Measurements from ENCODE around the gene GPC6. TPM values are rescaled to one million over a fixed set of nuclear protein-coding genes. Genes with fewer than 3 reads are reported as not detected.

GPC6 gene
- total RNA-seq, 2 experiments from 2014 or later = not detected

DNA sequence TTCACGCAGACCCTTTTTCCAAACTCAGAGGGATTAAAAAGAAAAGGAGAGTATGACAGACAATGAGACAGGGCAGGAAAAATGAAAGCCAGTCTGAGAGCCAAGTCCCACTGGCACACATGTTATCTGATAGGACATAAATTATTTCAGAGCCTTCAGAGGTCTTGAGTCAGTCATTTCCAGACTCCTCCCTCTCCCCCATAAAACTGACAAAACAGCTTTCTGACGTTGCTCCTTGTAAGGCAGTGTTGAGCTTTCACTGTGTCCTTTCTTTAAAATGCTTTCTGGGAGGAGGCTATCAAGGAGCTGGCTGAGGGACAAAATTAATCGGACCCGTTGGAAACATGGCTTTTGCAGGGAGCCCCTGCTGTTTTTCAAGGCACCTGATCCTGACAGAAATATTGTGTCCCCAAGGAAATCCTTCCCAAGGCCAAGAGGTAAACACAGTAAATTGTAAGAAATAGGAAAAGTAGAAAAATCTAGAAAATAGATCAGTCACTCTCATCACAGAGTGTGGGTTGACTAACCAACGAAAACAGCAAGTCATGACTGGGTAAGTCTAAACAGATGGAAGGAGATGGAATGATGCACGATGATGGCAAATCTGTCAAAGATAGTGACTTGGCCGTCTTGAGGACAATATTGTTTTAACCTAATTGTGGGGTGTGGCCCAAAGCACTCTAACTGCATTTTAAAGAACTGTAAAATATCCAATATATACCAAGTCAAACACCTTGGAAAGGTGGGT, 1163.2 kb downstream of the GPC6 start:
- no peaks in the 10 kb centered on the region for H4K20me1 ChIP-seq (ENCODE audit: insufficient read depth, low read length)
- no TSS peak for BruUV-seq (replicated peaks)
- CTCF ChIA-PET (ENCODE audit: unreplicated experiment) = no interaction called here
- H3K79me2 ChIP-seq (ENCODE audit: insufficient read depth, low read depth, low read length) = no peaks in the 10 kb centered on the region
- H3K4me2 ChIP-seq (ENCODE audit: low read length) = no peak overlapping the region
- no peaks in the 10 kb centered on the region for H3K9me2 ChIP-seq (ENCODE audit: insufficient read depth, low read length)
- H3K4me1 ChIP-seq (ENCODE audit: insufficient read depth, low read length, poor library complexity, severe bottlenecking) = no peaks in the 10 kb centered on the region
- H3K27ac ChIP-seq (ENCODE audit: low read depth, low read length, poor library complexity, severe bottlenecking) = no peak overlapping the region
- intact Hi-C loops (cut with micrococcal nuclease; ENCODE audit: unreplicated experiment) = no loop called here
- H3K36me3 ChIP-seq (ENCODE audit: insufficient read depth, low read length) = no peaks in the 10 kb centered on the region
- DNase-seq (ENCODE audit: low spot score) = no peak
- no peak overlapping the region for H2AFZ ChIP-seq (ENCODE audit: low read length)
- POLR2A ChIA-PET = no interaction called here
- no peaks in the 10 kb centered on the region for H3K9me3 ChIP-seq (ENCODE audit: low read length)
- H3K4me3 ChIP-seq (ENCODE audit: low read depth, low read length, poor library complexity, severe bottlenecking) = no peak overlapping the region
- TF ChIP-seq, protein P1, sequence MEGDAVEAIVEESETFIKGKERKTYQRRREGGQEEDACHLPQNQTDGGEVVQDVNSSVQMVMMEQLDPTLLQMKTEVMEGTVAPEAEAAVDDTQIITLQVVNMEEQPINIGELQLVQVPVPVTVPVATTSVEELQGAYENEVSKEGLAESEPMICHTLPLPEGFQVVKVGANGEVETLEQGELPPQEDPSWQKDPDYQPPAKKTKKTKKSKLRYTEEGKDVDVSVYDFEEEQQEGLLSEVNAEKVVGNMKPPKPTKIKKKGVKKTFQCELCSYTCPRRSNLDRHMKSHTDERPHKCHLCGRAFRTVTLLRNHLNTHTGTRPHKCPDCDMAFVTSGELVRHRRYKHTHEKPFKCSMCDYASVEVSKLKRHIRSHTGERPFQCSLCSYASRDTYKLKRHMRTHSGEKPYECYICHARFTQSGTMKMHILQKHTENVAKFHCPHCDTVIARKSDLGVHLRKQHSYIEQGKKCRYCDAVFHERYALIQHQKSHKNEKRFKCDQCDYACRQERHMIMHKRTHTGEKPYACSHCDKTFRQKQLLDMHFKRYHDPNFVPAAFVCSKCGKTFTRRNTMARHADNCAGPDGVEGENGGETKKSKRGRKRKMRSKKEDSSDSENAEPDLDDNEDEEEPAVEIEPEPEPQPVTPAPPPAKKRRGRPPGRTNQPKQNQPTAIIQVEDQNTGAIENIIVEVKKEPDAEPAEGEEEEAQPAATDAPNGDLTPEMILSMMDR (conservative IDR thresholded peaks at IDR 0.05; ENCODE audit: low read length) = no peak
- TF ChIP-seq EZH2phosphoT487 (IDR thresholded peaks at IDR 0.05; ENCODE audit: borderline replicate concordance, low read depth, low read length) = no peak

DNA sequence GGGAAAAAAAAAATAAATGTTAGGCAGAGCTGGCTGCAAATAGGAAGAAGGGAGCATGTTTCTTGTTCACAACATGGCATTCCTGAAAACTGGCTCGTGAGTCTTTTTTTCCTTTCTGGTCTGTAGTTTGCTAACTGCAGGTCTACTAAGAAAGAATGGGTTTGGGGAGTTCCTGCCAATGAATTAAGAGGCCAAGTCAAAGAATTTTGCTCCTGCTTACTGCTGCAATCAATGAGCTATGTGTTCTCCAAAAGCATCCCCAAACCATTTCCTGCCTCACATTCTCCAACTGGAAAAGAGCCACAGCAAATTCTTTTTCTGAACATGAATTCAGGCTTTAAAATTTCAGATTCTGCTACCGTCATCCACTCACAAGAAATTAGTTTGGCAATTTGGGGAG, 1164.3 kb downstream of the GPC6 start:
- intact Hi-C loops (cut with micrococcal nuclease; ENCODE audit: unreplicated experiment) = no loop called here
- no peak for DNase-seq (ENCODE audit: low spot score)
- no peaks in the 10 kb centered on the region for H3K79me2 ChIP-seq (ENCODE audit: insufficient read depth, low read depth, low read length)
- H3K4me3 ChIP-seq (ENCODE audit: low read depth, low read length, poor library complexity, severe bottlenecking) = no peak overlapping the region
- H3K4me1 ChIP-seq (ENCODE audit: insufficient read depth, low read length, poor library complexity, severe bottlenecking) = no peaks in the 10 kb centered on the region
- ChIA-PET CTCF (ENCODE audit: unreplicated experiment) (no interaction called here), POLR2A (interaction anchor here (0.6 to 0.7 kb wide), 2 partner anchors 382 to 798 kb away, joined by 3 read pairs; no protein-coding TSS in a partner anchor)
- H3K36me3 ChIP-seq (ENCODE audit: insufficient read depth, low read length) = no peaks in the 10 kb centered on the region
- H3K27ac ChIP-seq (ENCODE audit: low read depth, low read length, poor library complexity, severe bottlenecking) = no peak overlapping the region
- no peak for TF ChIP-seq EZH2phosphoT487 (IDR thresholded peaks at IDR 0.05; ENCODE audit: borderline replicate concordance, low read depth, low read length)
- TF ChIP-seq, protein P1 (conservative IDR thresholded peaks at IDR 0.05; ENCODE audit: low read length) = no peak
- no TSS peak for BruUV-seq (replicated peaks)
- no peak overlapping the region for H2AFZ ChIP-seq (ENCODE audit: low read length)
- no peaks in the 10 kb centered on the region for H3K9me3 ChIP-seq (ENCODE audit: low read length)
- H4K20me1 ChIP-seq (ENCODE audit: insufficient read depth, low read length) = no peaks in the 10 kb centered on the region
- H3K9me2 ChIP-seq (ENCODE audit: insufficient read depth, low read length) = no peaks in the 10 kb centered on the region
- no peak overlapping the region for H3K4me2 ChIP-seq (ENCODE audit: low read length)

GRCh38 chr13:94394723-94395122, 1168.1 kb downstream of the GPC6 start:
- Histone ChIP-seq H2AFZ (ENCODE audit: low read length) (no peak overlapping the region), H3K36me3 (ENCODE audit: insufficient read depth, low read length) (no peaks in the 10 kb centered on the region), H3K4me3 (ENCODE audit: low read depth, low read length, poor library complexity, severe bottlenecking) (no peak overlapping the region), H3K9me3 (ENCODE audit: low read length) (no peaks in the 10 kb centered on the region), H4K20me1 (ENCODE audit: insufficient read depth, low read length) (no peaks in the 10 kb centered on the region), H3K4me2 (ENCODE audit: low read length) (no peak overlapping the region), H3K27ac (ENCODE audit: low read depth, low read length, poor library complexity, severe bottlenecking) (no peak overlapping the region), H3K9me2 (ENCODE audit: insufficient read depth, low read length) (no peaks in the 10 kb centered on the region), H3K4me1 (ENCODE audit: insufficient read depth, low read length, poor library complexity, severe bottlenecking) (no peaks in the 10 kb centered on the region), H3K79me2 (ENCODE audit: insufficient read depth, low read depth, low read length) (no peaks in the 10 kb centered on the region)
- CTCF ChIA-PET (ENCODE audit: unreplicated experiment) = no interaction called here
- intact Hi-C loops (cut with micrococcal nuclease; ENCODE audit: unreplicated experiment) = no loop called here
- DNase-seq (ENCODE audit: low spot score) = no peak
- POLR2A ChIA-PET = interaction anchor here (1.3 kb wide), 1 partner anchor 17 kb away, joined by 3 read pairs; no protein-coding TSS in a partner anchor
- no TSS peak for BruUV-seq (replicated peaks)
- no peak for TF ChIP-seq EZH2phosphoT487 (IDR thresholded peaks at IDR 0.05; ENCODE audit: borderline replicate concordance, low read depth, low read length)
- TF ChIP-seq, protein P1 (conservative IDR thresholded peaks at IDR 0.05; ENCODE audit: low read length) = no peak

Measured in OCI-LY7 (cell line).